ENCODE results near the gene BABAM2. TPM values are rescaled to one million over a fixed set of nuclear protein-coding genes. Genes with fewer than 3 reads are reported as not detected.

BABAM2 gene
- total RNA-seq, 2 experiments from 2014 or later = 45.2 to 53.2 TPM

DNA sequence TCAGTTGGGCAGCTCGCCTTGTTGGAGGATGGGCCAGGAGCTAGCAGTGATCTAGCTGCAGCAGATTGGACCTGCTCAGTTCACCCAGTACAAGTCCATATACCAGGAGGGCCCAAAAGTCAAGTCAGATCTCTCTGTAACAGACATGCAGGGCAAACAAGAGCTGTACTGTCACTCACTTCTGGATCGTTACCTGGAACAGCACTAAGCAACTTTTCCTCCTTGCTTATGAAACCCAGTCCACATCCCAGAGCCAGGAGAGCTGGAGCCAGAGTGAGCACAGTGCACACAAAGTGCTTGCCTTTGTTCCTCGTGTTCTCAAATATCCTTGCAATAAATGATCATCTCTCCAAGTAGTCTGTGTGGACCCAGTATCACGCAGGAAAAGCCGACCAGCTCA, 258.0 kb downstream of the BABAM2 start:
- Mint-ChIP-seq H3K36me3 (peaks cover 36% of the 10 kb centered on the region), H3K9me3 (no peaks in the 10 kb centered on the region), H3K4me1 (no peaks in the 10 kb centered on the region), H3K4me3 (no peak overlapping the region), H3K27ac (no peak overlapping the region), H3K27me3 (no peaks in the 10 kb centered on the region)
- no peak for DNase-seq

GRCh38 chr2:28150236-28150915, 259.8 kb downstream of the BABAM2 start:
- DNase-seq = no peak
- H3K36me3 Mint-ChIP-seq = peaks cover 51% of the 10 kb centered on the region
- no peaks in the 10 kb centered on the region for H3K27me3 Mint-ChIP-seq
- H3K27ac Mint-ChIP-seq = no peak overlapping the region
- no peak overlapping the region for H3K4me3 Mint-ChIP-seq
- H3K9me3 Mint-ChIP-seq = peaks cover 8% of the 10 kb centered on the region
- no peaks in the 10 kb centered on the region for H3K4me1 Mint-ChIP-seq

- peaks cover 56% of the 10 kb centered on the region for H3K36me3 Mint-ChIP-seq
Observed at GRCh38 chr2:28150994-28151393, 260.5 kb downstream of the BABAM2 start.

GRCh38 chr2:28152585-28153280, 262.2 kb downstream of the BABAM2 start:
- Mint-ChIP-seq H3K27me3 (no peaks in the 10 kb centered on the region), H3K36me3 (peaks cover 54% of the 10 kb centered on the region), H3K4me1 (no peaks in the 10 kb centered on the region), H3K4me3 (no peak overlapping the region), H3K9me3 (peaks cover 15% of the 10 kb centered on the region), H3K27ac (no peak overlapping the region)
- no peak for DNase-seq

More at GRCh38 chr2:28150994-28151393, 260.5 kb downstream of the BABAM2 start:
- no peak for DNase-seq
- no peak overlapping the region for H3K27ac Mint-ChIP-seq
- H3K27me3 Mint-ChIP-seq = no peaks in the 10 kb centered on the region
- peaks cover 13% of the 10 kb centered on the region for H3K9me3 Mint-ChIP-seq
- no peaks in the 10 kb centered on the region for H3K4me1 Mint-ChIP-seq
- no peak overlapping the region for H3K4me3 Mint-ChIP-seq

DNA sequence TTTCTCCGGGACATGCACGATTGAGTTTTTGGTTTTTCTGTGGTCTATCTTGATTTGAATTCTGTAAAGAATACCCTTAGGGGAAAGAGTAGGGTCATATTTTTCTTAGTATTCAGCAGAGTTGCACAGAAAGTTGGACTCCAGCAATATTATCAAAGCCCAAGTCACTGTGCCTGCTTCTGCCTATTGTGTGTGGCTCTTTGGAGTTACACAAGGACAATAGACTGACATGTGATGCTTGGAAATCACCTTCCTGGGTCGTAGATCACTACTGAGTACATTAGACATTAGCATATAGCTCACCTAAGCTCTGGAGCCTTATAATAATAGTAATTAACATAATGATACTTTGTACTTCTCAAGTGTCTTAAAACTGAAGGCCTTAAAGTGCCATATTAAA, 263.3 kb downstream of the BABAM2 start:
- H3K27me3 Mint-ChIP-seq = no peaks in the 10 kb centered on the region
- DNase-seq = no peak
- no peak overlapping the region for H3K27ac Mint-ChIP-seq
- peaks cover 49% of the 10 kb centered on the region for H3K36me3 Mint-ChIP-seq
- H3K4me1 Mint-ChIP-seq = no peaks in the 10 kb centered on the region
- peaks cover 15% of the 10 kb centered on the region for H3K9me3 Mint-ChIP-seq
- H3K4me3 Mint-ChIP-seq = no peak overlapping the region

GRCh38 chr2:28155086-28155485, 264.6 kb downstream of the BABAM2 start:
- DNase-seq = no peak
- Mint-ChIP-seq H3K9me3 (peaks cover 15% of the 10 kb centered on the region), H3K4me1 (no peaks in the 10 kb centered on the region), H3K27me3 (no peaks in the 10 kb centered on the region), H3K4me3 (no peak overlapping the region), H3K36me3 (peaks cover 43% of the 10 kb centered on the region), H3K27ac (no peak overlapping the region)

DNA sequence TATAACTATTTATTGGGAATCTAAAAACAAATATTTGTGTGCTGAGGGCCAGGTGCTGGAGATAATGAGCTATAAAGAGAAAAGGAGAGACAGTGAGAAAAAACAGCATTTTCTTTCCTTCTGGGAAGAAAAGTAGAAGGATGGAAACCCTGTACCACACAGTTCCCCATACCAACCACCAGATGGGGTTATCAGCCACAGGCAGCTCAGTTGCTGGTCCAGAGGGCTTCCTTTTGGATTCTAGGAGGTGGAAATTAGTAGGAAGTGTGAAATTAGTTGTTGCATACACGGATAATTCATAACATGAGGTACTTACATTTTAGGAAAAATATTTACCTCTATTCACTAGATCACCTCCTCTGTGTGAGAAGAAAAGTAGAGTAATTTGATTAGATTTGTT, 265.1 kb downstream of the BABAM2 start:
- H3K27me3 Mint-ChIP-seq = no peaks in the 10 kb centered on the region
- no peak overlapping the region for H3K27ac Mint-ChIP-seq
- H3K4me1 Mint-ChIP-seq = no peaks in the 10 kb centered on the region
- no peak for DNase-seq
- peaks cover 43% of the 10 kb centered on the region for H3K36me3 Mint-ChIP-seq
- peaks cover 15% of the 10 kb centered on the region for H3K9me3 Mint-ChIP-seq
- H3K4me3 Mint-ChIP-seq = no peak overlapping the region

DNA sequence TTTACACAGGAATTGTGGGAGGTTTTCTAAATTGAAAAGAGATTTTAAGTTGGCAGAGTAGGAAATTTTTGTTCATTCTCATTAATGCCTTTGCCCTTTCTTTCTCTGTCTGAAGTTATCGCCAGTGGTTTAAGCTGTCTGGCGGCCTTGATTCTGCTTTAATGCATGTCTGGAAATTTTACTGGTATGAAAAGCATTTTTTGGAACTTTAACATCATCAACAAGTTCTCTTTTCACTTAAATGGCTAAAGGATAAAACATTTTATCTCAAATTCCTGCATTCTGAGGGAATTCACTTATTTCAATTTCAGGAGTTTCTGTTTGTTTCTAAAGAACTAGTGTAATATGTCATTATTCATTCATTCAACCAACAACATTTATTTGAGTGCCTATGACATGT, 268.3 kb downstream of the BABAM2 start:
- Mint-ChIP-seq H3K4me3 (no peak overlapping the region), H3K36me3 (peaks cover 26% of the 10 kb centered on the region), H3K27ac (no peak overlapping the region), H3K9me3 (peaks cover 15% of the 10 kb centered on the region), H3K4me1 (no peaks in the 10 kb centered on the region), H3K27me3 (no peaks in the 10 kb centered on the region)
- DNase-seq = no peak

DNA sequence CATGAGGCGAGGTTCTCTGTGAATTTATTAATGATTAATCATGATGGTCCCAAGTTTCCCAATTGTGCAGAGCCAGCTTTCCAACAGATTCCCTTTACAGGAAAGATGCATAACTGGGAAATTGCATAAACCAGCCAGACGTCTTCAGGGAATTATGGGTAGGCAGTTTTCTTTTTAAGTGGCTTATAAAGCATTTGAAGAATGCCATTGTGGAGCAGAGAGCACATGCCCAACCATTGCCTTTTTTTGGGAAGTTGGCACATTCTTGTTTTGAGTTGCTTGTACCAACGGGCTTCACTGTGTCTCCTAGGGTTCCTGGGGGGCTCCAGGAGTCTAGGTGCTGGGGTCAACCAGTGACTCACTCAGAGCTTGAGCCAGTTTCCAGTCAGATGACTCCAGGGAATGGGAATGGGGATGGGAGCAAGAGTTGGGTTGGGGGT, 270.5 kb downstream of the BABAM2 start:
- no peak overlapping the region for H3K4me3 Mint-ChIP-seq
- no peak overlapping the region for H3K27ac Mint-ChIP-seq
- H3K4me1 Mint-ChIP-seq = no peaks in the 10 kb centered on the region
- no peak for DNase-seq
- H3K36me3 Mint-ChIP-seq = peaks cover 7% of the 10 kb centered on the region
- H3K27me3 Mint-ChIP-seq = no peaks in the 10 kb centered on the region
- peaks cover 2% of the 10 kb centered on the region for H3K9me3 Mint-ChIP-seq

- no peak for DNase-seq
- Mint-ChIP-seq H3K27ac (no peak overlapping the region), H3K36me3 (peaks cover 5% of the 10 kb centered on the region), H3K4me1 (no peaks in the 10 kb centered on the region), H3K27me3 (no peaks in the 10 kb centered on the region), H3K4me3 (no peak overlapping the region), H3K9me3 (no peaks in the 10 kb centered on the region)
Observed at GRCh38 chr2:28161466-28161865, 270.9 kb downstream of the BABAM2 start.

GRCh38 chr2:28162564-28162963, 272.0 kb downstream of the BABAM2 start:
- H3K4me3 Mint-ChIP-seq = no peak overlapping the region
- H3K9me3 Mint-ChIP-seq = no peaks in the 10 kb centered on the region
- H3K4me1 Mint-ChIP-seq = no peaks in the 10 kb centered on the region
- H3K36me3 Mint-ChIP-seq = peaks cover 5% of the 10 kb centered on the region
- DNase-seq = no peak
- no peak overlapping the region for H3K27ac Mint-ChIP-seq
- no peaks in the 10 kb centered on the region for H3K27me3 Mint-ChIP-seq

DNA sequence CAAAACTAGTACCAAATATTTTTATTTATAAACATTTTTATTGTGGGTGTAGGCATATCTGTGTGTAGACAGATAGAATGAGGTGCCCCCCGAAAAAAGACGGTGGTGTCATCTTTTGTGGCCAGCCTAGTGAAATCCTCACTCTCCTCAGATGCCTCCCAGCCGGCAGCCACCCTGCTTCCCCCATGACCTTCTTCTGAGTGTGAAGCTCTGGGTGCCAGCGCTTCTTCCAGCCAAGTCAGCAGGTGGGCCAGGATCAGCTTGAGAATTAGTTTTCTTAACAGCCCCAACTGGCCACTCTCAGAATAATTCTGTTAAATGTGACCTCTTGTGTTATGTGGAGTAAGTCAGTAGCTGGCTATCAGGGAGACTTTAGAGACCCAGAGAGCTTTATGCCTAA, 272.5 kb downstream of the BABAM2 start:
- H3K27ac Mint-ChIP-seq = no peak overlapping the region
- no peaks in the 10 kb centered on the region for H3K4me1 Mint-ChIP-seq
- H3K4me3 Mint-ChIP-seq = no peak overlapping the region
- H3K36me3 Mint-ChIP-seq = peaks cover 5% of the 10 kb centered on the region
- H3K9me3 Mint-ChIP-seq = no peaks in the 10 kb centered on the region
- no peaks in the 10 kb centered on the region for H3K27me3 Mint-ChIP-seq
- DNase-seq = no peak

DNA sequence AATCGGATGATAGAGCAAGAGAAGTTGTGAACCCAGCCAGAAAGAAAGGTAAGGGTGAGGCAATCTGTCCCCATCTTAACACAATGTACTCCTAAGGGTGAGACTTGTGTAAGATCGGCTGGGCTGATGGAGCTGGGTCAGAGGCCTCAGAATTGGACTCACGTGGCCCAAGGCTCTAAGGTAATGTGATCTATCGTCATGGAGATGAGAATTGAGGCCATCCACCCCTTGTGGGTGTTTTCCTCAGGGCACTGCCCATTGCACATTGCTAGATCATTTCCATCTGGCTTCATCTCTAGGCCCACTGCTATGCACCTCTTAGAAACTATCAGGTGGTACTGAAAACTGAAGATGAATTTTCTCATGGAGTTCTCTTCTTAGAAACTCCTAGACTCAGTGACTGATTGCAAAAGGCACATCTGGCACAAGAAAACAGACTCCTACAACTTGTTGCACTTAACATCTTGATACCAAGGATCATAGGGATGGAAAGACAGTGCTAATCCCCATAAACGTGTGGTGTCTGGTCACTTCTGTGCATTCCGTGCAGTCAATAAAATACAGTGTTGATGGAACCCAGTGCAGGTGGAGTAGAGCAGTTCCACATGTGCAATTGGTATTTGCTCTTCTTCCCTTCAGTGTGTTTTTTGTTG, 273.2 kb downstream of the BABAM2 start:
- Mint-ChIP-seq H3K4me1 (no peaks in the 10 kb centered on the region), H3K9me3 (no peaks in the 10 kb centered on the region), H3K4me3 (no peak overlapping the region), H3K27ac (no peak overlapping the region), H3K27me3 (no peaks in the 10 kb centered on the region), H3K36me3 (peaks cover 5% of the 10 kb centered on the region)
- no peak for DNase-seq

- Mint-ChIP-seq H3K36me3 (peaks cover 2% of the 10 kb centered on the region), H3K4me1 (no peaks in the 10 kb centered on the region), H3K27ac (no peak overlapping the region), H3K4me3 (no peak overlapping the region), H3K27me3 (no peaks in the 10 kb centered on the region), H3K9me3 (no peaks in the 10 kb centered on the region)
- DNase-seq = no peak
Observed at GRCh38 chr2:28164280-28164801, 273.8 kb downstream of the BABAM2 start.

- no peak overlapping the region for H3K4me3 Mint-ChIP-seq
- H3K9me3 Mint-ChIP-seq = no peaks in the 10 kb centered on the region
- no peak for DNase-seq
- no peaks in the 10 kb centered on the region for H3K4me1 Mint-ChIP-seq
- H3K27ac Mint-ChIP-seq = no peak overlapping the region
- H3K36me3 Mint-ChIP-seq = peaks cover 2% of the 10 kb centered on the region
- H3K27me3 Mint-ChIP-seq = no peaks in the 10 kb centered on the region
Observed at GRCh38 chr2:28165087-28165635, 274.6 kb downstream of the BABAM2 start.

Data from activated naive CD8-positive, alpha-beta T cell treated with anti-CD3 and anti-CD28 coated beads for 36 hours (primary cell).